ENCODE data around the gene CHST9.

CHST9 gene

DNA sequence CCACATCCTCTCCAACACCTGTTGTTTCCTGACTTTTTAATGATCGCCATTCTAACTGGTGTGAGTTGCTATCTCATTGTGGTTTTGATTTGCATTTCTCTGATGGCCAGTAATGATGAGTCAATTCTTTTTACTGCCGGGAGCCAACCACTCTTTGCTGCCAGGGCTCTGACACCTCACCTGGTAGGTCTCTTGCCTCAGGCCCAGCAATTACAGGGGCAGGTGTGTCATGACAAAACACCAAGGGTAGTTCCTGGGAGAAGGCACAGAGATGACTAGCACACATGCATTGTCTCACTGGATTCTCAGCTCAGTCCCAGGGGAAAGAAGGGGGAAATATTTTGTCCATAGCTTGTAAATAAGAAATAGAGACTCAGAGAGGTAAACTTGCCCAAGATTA is 122.3 kb downstream of the CHST9 start:
- TF ChIP-seq, protein P1, sequence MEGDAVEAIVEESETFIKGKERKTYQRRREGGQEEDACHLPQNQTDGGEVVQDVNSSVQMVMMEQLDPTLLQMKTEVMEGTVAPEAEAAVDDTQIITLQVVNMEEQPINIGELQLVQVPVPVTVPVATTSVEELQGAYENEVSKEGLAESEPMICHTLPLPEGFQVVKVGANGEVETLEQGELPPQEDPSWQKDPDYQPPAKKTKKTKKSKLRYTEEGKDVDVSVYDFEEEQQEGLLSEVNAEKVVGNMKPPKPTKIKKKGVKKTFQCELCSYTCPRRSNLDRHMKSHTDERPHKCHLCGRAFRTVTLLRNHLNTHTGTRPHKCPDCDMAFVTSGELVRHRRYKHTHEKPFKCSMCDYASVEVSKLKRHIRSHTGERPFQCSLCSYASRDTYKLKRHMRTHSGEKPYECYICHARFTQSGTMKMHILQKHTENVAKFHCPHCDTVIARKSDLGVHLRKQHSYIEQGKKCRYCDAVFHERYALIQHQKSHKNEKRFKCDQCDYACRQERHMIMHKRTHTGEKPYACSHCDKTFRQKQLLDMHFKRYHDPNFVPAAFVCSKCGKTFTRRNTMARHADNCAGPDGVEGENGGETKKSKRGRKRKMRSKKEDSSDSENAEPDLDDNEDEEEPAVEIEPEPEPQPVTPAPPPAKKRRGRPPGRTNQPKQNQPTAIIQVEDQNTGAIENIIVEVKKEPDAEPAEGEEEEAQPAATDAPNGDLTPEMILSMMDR (IDR thresholded peaks at IDR 0.05; ENCODE audit: low read depth, low read length), result no peak
- H3K4me1 ChIP-seq, result no peaks in the 10 kb centered on the region
- no peaks in the 10 kb centered on the region for H3K9me3 ChIP-seq
- no peak overlapping the region for H3K4me3 ChIP-seq (ENCODE audit: low read depth, low read length)
- H3K36me3 ChIP-seq, result no peaks in the 10 kb centered on the region
- no peaks in the 10 kb centered on the region for H3K27me3 ChIP-seq
- no peak for DNase-seq

DNA sequence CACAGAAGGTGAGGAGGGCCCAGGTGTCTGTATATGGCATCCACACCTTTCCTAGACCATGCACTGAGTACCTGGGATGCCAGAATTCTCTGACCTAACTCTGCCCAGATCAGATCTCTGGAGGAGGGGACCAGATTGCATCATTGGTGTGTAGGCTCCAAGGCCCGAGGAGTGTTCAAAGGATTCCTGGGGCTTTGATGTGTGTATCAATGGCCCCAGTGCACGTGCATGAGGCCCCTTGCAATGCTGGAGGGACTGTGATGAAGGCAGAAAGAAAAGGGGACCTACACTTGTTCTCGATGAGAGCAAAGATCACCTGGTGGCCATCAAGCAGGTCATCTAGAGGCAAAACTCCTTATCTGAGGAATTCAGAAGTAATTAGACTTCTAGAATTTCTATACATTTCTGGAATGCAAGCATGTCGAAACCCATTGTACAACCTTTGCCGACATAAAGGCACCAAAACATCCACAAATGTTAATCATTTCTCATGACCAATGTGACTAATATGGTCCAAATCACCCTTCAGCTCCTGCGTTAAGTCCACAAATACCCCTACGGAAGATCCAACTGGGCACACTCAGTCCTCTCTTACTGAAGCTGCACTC is 123.5 kb downstream of the CHST9 start:
- H3K27me3 ChIP-seq, result no peaks in the 10 kb centered on the region
- TF ChIP-seq, protein P1 (IDR thresholded peaks at IDR 0.05; ENCODE audit: low read depth, low read length), result no peak
- H3K36me3 ChIP-seq, result no peaks in the 10 kb centered on the region
- no peaks in the 10 kb centered on the region for H3K4me1 ChIP-seq
- H3K4me3 ChIP-seq (ENCODE audit: low read depth, low read length), result no peak overlapping the region
- DNase-seq, result no peak
- H3K9me3 ChIP-seq, result no peaks in the 10 kb centered on the region

DNA sequence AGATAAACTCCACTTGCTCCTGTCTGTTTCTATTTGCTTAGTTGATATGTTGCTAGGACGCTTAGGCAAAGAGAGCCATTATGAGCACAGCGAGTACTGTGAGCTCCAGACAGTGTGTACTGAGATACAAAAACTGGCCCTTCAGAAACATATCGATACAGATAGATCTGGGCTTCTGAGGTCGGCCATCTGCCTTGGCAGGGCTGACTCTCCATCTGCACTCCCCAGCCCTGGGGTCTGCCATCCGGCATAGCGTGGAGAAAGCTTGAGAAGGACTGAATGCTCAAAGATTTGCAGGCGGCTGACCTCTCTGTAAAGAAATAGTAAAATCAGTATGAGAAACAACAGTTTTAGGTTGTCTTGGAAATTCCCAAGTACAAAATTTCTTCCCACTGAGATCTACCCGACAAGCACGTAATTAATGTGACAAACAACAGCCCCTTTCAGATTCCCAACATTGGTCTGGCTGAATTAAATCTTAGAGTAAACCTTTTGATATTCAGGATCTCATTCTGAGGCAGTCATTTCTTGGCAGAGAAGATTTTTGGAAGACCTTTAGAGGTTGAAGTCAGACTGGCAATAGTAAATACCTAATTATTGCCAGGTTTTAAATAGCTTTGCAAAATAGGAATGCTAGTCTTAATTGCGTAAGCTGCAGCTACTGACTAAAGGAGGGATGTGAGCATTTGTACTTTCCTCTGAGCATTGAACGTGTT is 127.4 kb downstream of the CHST9 start:
- H3K36me3 ChIP-seq, result no peaks in the 10 kb centered on the region
- no peaks in the 10 kb centered on the region for H3K27me3 ChIP-seq
- H3K9me3 ChIP-seq, result no peaks in the 10 kb centered on the region
- no peak overlapping the region for H3K4me3 ChIP-seq (ENCODE audit: low read depth, low read length)
- TF ChIP-seq, protein P1 (IDR thresholded peaks at IDR 0.05; ENCODE audit: low read depth, low read length), result no peak
- H3K4me1 ChIP-seq, result no peaks in the 10 kb centered on the region
- no peak for DNase-seq

DNA sequence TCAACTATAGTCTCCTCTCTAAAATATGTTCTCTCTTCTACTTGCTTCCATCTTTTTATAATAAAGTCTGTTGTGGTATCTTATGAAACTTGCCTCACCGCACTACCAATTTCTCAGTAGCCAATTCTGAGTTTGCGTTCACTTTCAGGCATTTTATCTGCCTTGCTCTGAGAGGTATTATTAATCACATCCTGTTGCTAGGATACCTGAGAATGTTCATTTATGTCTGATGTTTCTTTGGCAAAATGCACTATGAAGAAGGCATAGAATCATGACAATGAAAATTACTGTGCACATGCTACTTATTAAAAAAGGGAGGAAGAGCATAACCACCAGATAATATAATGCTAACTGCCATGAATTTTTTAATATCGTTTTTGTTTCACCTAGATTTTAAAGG is 130.2 kb downstream of the CHST9 start:
- Histone ChIP-seq H3K36me3 (no peaks in the 10 kb centered on the region), H3K4me1 (no peaks in the 10 kb centered on the region), H3K9me3 (no peaks in the 10 kb centered on the region), H3K4me3 (ENCODE audit: low read depth, low read length) (no peak overlapping the region), H3K27me3 (no peaks in the 10 kb centered on the region)
- no peak for DNase-seq
- TF ChIP-seq, protein P1 (IDR thresholded peaks at IDR 0.05; ENCODE audit: low read depth, low read length), result no peak

DNA sequence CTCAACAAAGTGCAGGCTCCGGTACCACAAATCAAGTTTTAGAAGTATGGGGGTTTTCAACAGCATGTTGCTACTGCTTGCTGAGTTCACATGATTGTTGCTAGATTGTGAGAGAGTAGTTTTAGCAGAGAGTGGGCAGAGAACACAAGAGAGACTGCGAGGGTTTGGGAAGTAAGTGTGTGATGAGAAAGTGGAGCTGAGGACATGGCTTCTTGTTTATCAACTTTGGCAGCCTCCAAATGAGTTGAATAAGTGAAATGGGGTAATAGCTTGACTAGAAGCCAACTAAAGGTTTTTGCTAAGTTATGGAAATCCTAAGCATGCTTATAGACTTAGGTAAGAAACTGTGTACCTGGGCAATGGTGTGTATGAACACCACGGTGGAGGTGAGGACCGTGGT is 135.1 kb downstream of the CHST9 start:
- Histone ChIP-seq H3K36me3 (no peaks in the 10 kb centered on the region), H3K27me3 (no peaks in the 10 kb centered on the region), H3K9me3 (no peaks in the 10 kb centered on the region), H3K4me1 (no peaks in the 10 kb centered on the region), H3K4me3 (ENCODE audit: low read depth, low read length) (no peak overlapping the region)
- no peak for DNase-seq
- TF ChIP-seq, protein P1 (IDR thresholded peaks at IDR 0.05; ENCODE audit: low read depth, low read length), result no peak

DNA sequence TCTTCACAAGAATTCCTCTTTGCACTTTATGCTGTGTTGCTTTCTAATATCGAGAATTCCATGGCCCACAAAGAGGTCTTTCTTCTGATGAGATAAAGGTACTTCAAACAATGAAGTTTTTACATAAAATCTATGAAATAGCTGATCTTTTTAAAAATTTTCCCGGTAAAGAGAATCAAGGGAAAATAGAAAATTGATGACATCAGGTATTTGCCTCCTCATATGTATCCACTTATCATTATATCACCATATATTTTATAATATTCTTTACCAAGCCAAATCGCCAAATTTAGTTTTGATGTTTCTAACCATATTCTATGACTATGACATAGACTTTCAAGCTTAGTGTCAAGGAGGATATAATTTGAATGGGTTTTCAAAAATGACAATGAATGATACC is 139.8 kb downstream of the CHST9 start:
- Histone ChIP-seq H3K4me3 (ENCODE audit: low read depth, low read length) (no peak overlapping the region), H3K27me3 (no peaks in the 10 kb centered on the region), H3K4me1 (no peaks in the 10 kb centered on the region), H3K36me3 (no peaks in the 10 kb centered on the region), H3K9me3 (no peaks in the 10 kb centered on the region)
- TF ChIP-seq, protein P1 (IDR thresholded peaks at IDR 0.05; ENCODE audit: low read depth, low read length), result no peak
- no peak for DNase-seq

Measured in BE2C (cell line).